ENCODE data around the gene HOMER2. TPM values are rescaled to one million over a fixed set of nuclear protein-coding genes. Genes with fewer than 3 reads are reported as not detected.
"Not testable (repeated sequence)": the region's sequence is repeated elsewhere in the genome, so short reads cannot be mapped to it uniquely, and the experiment has no call there.

HOMER2 gene
- total RNA-seq, 1 donor from 2014 or later, result 22.0 TPM

- H3K4me1 ChIP-seq, result no peaks in the 10 kb centered on the region
- DNase-seq (ENCODE audit: low spot score in 2 of 2), result no peak
- peaks cover 62 to 91% of the 10 kb centered on the region in 2 donors for H3K36me3 ChIP-seq
- TF ChIP-seq, protein P1, sequence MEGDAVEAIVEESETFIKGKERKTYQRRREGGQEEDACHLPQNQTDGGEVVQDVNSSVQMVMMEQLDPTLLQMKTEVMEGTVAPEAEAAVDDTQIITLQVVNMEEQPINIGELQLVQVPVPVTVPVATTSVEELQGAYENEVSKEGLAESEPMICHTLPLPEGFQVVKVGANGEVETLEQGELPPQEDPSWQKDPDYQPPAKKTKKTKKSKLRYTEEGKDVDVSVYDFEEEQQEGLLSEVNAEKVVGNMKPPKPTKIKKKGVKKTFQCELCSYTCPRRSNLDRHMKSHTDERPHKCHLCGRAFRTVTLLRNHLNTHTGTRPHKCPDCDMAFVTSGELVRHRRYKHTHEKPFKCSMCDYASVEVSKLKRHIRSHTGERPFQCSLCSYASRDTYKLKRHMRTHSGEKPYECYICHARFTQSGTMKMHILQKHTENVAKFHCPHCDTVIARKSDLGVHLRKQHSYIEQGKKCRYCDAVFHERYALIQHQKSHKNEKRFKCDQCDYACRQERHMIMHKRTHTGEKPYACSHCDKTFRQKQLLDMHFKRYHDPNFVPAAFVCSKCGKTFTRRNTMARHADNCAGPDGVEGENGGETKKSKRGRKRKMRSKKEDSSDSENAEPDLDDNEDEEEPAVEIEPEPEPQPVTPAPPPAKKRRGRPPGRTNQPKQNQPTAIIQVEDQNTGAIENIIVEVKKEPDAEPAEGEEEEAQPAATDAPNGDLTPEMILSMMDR (IDR thresholded peaks at IDR 0.05), result no peak
- no peaks in the 10 kb centered on the region for H3K9me3 ChIP-seq
- no peaks in the 10 kb centered on the region for H3K27me3 ChIP-seq
- no peak overlapping the region for H3K4me3 ChIP-seq
- intact Hi-C loops (cut with DNase I), result no loop called here
- no peak overlapping the region for H3K27ac ChIP-seq
Observed at GRCh38 chr15:82823049-82823448, 129.5 kb downstream of the HOMER2 start.

GRCh38 chr15:82821851-82822250, 130.7 kb downstream of the HOMER2 start:
- H3K27ac ChIP-seq; DNase-seq (ENCODE audit: low spot score in 2 of 2); H3K9me3 ChIP-seq; H3K27me3 ChIP-seq; H3K4me3 ChIP-seq; intact Hi-C loops (cut with DNase I); H3K4me1 ChIP-seq: not testable (repeated sequence)
- peaks cover 61 to 91% of the 10 kb centered on the region in 2 donors for H3K36me3 ChIP-seq

DNA sequence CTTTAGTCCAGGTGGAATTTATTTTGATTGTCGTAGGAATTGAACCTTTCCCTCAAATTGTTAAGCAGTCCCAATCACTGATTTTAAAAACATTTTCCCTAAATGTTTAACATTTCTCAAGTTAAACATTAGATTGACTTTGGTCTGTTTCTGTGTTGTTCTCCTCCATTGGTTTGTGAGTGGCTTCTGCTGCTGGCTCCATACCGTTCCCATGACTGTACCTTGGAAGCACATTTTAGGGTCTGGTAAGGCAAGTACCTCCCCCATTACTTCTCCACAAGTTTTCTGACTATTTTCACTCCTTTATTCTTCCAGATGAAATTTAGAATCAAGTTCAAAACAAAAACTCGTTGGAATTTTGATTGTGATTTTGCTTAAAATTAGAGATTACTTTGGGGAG, 131.1 kb downstream of the HOMER2 start:
- H3K36me3 ChIP-seq, result peaks cover 61 to 91% of the 10 kb centered on the region in 2 donors
- H3K9me3 ChIP-seq; H3K4me1 ChIP-seq; H3K4me3 ChIP-seq; DNase-seq (ENCODE audit: low spot score in 2 of 2); H3K27me3 ChIP-seq; H3K27ac ChIP-seq; intact Hi-C loops (cut with DNase I): not testable (repeated sequence)

DNA sequence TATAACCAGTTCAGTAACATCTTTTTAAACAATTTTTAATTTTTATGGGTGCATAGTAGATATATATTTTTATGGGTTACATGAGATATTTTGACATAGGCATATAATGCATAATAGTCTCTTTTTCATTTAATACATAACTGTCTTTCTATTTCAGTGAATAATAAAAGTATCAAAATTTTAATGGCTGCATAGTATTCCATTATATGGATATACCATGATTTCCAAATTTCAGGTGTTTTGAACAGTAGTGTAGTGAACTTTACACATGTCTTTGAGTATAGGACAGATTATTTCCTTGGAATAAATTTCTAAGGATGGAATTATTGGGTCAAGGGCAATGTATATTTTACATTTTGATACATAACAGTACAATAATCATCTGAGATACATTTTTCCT, 132.4 kb downstream of the HOMER2 start:
- Histone ChIP-seq H3K9me3 (no peaks in the 10 kb centered on the region), H3K36me3 (peaks cover 48 to 87% of the 10 kb centered on the region in 2 donors), H3K27ac (no peak overlapping the region), H3K4me1 (no peaks in the 10 kb centered on the region), H3K4me3 (no peak overlapping the region), H3K27me3 (no peaks in the 10 kb centered on the region)
- intact Hi-C loops (cut with DNase I), result no loop called here
- TF ChIP-seq, protein P1 (IDR thresholded peaks at IDR 0.05), result no peak
- DNase-seq (ENCODE audit: low spot score in 2 of 2), result no peak

DNA sequence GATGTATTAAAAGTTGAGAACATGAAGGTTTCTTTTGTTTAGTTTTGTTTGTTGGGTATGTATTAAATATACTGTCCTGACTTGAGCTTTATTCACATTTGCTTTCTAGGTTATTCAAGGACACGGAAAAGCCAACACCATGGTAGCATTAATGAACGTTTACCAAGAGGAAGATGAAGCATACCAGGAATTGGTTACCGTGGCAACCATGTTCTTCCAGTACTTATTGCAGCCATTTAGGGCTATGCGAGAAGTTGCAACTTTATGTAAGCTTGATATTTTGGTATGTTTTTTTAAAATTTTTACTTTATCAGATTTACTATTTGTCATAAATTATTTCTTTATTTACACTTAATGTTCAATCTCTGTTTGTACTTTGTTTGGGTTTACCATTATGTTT, 139.5 kb downstream of the HOMER2 start:
- H3K9me3 ChIP-seq, result no peaks in the 10 kb centered on the region
- TF ChIP-seq, protein P1 (IDR thresholded peaks at IDR 0.05), result no peak
- intact Hi-C loops (cut with DNase I), result no loop called here
- no peaks in the 10 kb centered on the region for H3K27me3 ChIP-seq
- no peak overlapping the region for H3K27ac ChIP-seq
- peaks cover 7 to 16% of the 10 kb centered on the region in 2 donors for H3K4me1 ChIP-seq
- DNase-seq (ENCODE audit: low spot score in 2 of 2), result no peak
- H3K36me3 ChIP-seq, result peaks cover 24 to 45% of the 10 kb centered on the region in 2 donors
- H3K4me3 ChIP-seq, result no peak overlapping the region

DNA sequence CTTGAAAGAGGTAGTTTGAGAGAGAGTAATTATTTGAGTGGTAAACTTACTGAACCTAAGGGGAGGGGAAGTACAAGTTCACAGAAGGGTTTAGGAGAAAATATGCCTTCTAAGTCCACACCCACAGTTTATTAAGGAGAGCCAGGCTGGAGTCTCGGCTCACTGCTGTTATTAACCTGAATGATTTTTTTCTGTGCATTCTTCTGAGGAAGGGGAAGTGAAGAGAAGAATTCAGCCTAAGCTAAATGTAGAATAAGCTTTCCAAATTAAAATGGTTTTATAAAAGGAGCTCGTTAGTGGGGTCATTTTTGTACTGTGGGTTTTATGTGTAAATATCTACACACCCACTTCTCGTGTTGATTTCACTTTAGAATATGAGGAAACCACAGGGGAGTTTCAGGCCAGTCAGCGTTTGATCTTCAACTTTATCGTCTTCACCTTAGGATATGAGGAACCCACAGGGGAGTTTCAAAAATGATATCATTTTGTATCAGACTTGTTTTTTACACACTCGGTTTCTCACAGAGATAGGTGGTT, 141.6 kb downstream of the HOMER2 start:
- DNase-seq (ENCODE audit: low spot score in 2 of 2), result no peak
- H3K9me3 ChIP-seq, result no peaks in the 10 kb centered on the region
- H3K36me3 ChIP-seq, result peaks cover 10 to 27% of the 10 kb centered on the region in 2 donors
- no peaks in the 10 kb centered on the region for H3K27me3 ChIP-seq
- peaks cover 7 to 16% of the 10 kb centered on the region in 2 donors for H3K4me1 ChIP-seq
- H3K4me3 ChIP-seq, result peak overlapping the region; percentile 90 to 91
- TF ChIP-seq, protein P1 (IDR thresholded peaks at IDR 0.05), result no peak
- intact Hi-C loops (cut with DNase I), result no loop called here
- H3K27ac ChIP-seq, result peak overlapping the region; percentile 98 to 100
